Loucy (cell line): ENCODE data around the gene COL1A1.
A peak's percentile ranks its signal among the peaks of the same experiment; 100 is the strongest.

Experiments
- H2AFZ ChIP-seq: fragments of 200-600 bp; sonication (generic); 2 replicates; pipeline ENCODE4 v1.6.0; 2016; ENCODE audit warnings: antibody characterized with exemption, mild to moderate bottlenecking, low read length, moderate library complexity
- H3F3A ChIP-seq: fragments of 200-600 bp; 2 replicates; pipeline ENCODE4 v1.6.0; 2016; ENCODE audit warnings: antibody characterized with exemption, low read depth, mild to moderate bottlenecking
- H3K27me3 ChIP-seq: fragments of 200-600 bp; sonication (generic); 2 replicates; pipeline ENCODE4 v1.6.1; 2014; ENCODE audit warnings: low read length, mild to moderate bottlenecking; ENCODE audit not compliant: insufficient read depth, poor library complexity, severe bottlenecking
- H3K36me3 ChIP-seq: fragments of 200-600 bp; sonication (generic); 2 replicates; pipeline ENCODE4 v1.6.1; 2016; ENCODE audit warnings: low read length; ENCODE audit not compliant: insufficient read depth
- H3K4me1 ChIP-seq: fragments of 200-600 bp; sonication (generic); 2 replicates; pipeline ENCODE4 v1.5.1; 2014; ENCODE audit warnings: low read length, mild to moderate bottlenecking; ENCODE audit not compliant: insufficient read depth, poor library complexity, severe bottlenecking
- H3K4me2 ChIP-seq: fragments of 200-600 bp; sonication (generic); 2 replicates; pipeline ENCODE4 v1.6.0; 2014; ENCODE audit warnings: antibody characterized with exemption, low read length, low read depth, mild to moderate bottlenecking; ENCODE audit not compliant: poor library complexity, severe bottlenecking
- H3K4me3 ChIP-seq: fragments of 200-600 bp; sonication (generic); 2 replicates; pipeline ENCODE4 v1.5.1; 2014; ENCODE audit warnings: low read length, mild to moderate bottlenecking, mixed read lengths; ENCODE audit not compliant: poor library complexity, severe bottlenecking
- H3K79me2 ChIP-seq: fragments of 200-600 bp; sonication (generic); 2 replicates; pipeline ENCODE4 v1.6.1; 2014; ENCODE audit warnings: low read length; ENCODE audit not compliant: insufficient read depth
- H3K9ac ChIP-seq: fragments of 200-600 bp; sonication (generic); 2 replicates; pipeline ENCODE4 v1.6.0; 2014; ENCODE audit warnings: mild to moderate bottlenecking, low read depth, low read length, moderate library complexity; ENCODE audit not compliant: poor library complexity, severe bottlenecking
- H3K9me2 ChIP-seq: fragments of 200-600 bp; sonication (generic); replicated peaks from 2 replicates; pipeline ENCODE4 v1.6.1; 2016; ENCODE audit warnings: low read depth, low read length, mixed read lengths
- H3K9me3 ChIP-seq: fragments of 200-600 bp; sonication (generic); 2 replicates; pipeline ENCODE4 v1.6.1; 2014; ENCODE audit warnings: mild to moderate bottlenecking, antibody characterized with exemption, low read length, low read depth; ENCODE audit not compliant: insufficient read depth
- H4K20me1 ChIP-seq: fragments of 200-600 bp; sonication (generic); 2 replicates; pipeline ENCODE4 v1.6.0; 2014; ENCODE audit warnings: antibody characterized with exemption, low read length, mild to moderate bottlenecking; ENCODE audit not compliant: insufficient read depth, poor library complexity, severe bottlenecking
- CTCF ChIP-seq: fragments of 200-600 bp; sonication (generic); conservative IDR thresholded peaks from 2 replicates; pipeline ENCODE4 v1.5.1; 2014; ENCODE audit warnings: mild to moderate bottlenecking, antibody characterized with exemption, low read length
- EZH2phosphoT487 ChIP-seq: fragments of 200-600 bp; IDR thresholded peaks from 2 replicates; pipeline ENCODE4 v1.6.1; 2018; ENCODE audit warnings: antibody characterized with exemption, mild to moderate bottlenecking, moderate library complexity, borderline replicate concordance

COL1A1 gene

GRCh38 chr17:50148226-50149090, 53.0 kb downstream of the COL1A1 start:
- H3F3A ChIP-seq = no peaks in the 10 kb centered on the region
- H3K79me2 ChIP-seq = peaks cover 74% of the 10 kb centered on the region
- H4K20me1 ChIP-seq = peaks cover 62% of the 10 kb centered on the region
- H3K4me3 ChIP-seq = peak overlapping the region; percentile 82
- no peaks in the 10 kb centered on the region for H3K27me3 ChIP-seq
- H3K9ac ChIP-seq = peak overlapping the region; percentile 99
- TF ChIP-seq CTCF (no peak), EZH2phosphoT487 (no peak)
- H3K9me3 ChIP-seq = no peaks in the 10 kb centered on the region
- H3K4me1 ChIP-seq = peaks cover 36% of the 10 kb centered on the region
- H3K36me3 ChIP-seq = peaks cover 17% of the 10 kb centered on the region; the same call in 1 of the 2 replicates
- no peak overlapping the region for H2AFZ ChIP-seq
- H3K9me2 ChIP-seq = no peaks in the 10 kb centered on the region
- H3K4me2 ChIP-seq = peak overlapping the region; percentile 87

- no peaks in the 10 kb centered on the region for H3K9me2 ChIP-seq
- H3K4me1 ChIP-seq = peaks cover 34% of the 10 kb centered on the region
- peaks cover 62% of the 10 kb centered on the region for H4K20me1 ChIP-seq
- no peaks in the 10 kb centered on the region for H3F3A ChIP-seq
- peak overlapping the region; percentile 99 for H3K9ac ChIP-seq
- peak overlapping the region; percentile 87 for H3K4me2 ChIP-seq
- H3K79me2 ChIP-seq = peaks cover 80% of the 10 kb centered on the region
- H3K36me3 ChIP-seq = peaks cover 23% of the 10 kb centered on the region; the same call in 1 of the 2 replicates
- TF ChIP-seq CTCF (no peak), EZH2phosphoT487 (no peak)
- H3K9me3 ChIP-seq = no peaks in the 10 kb centered on the region
- H2AFZ ChIP-seq = no peak overlapping the region
- peak overlapping the region; percentile 82 for H3K4me3 ChIP-seq
- H3K27me3 ChIP-seq = no peaks in the 10 kb centered on the region
Measured at GRCh38 chr17:50147841-50148225, 53.6 kb downstream of the COL1A1 start.

GRCh38 chr17:50146927-50147665, 54.3 kb downstream of the COL1A1 start:
- H3K79me2 ChIP-seq = peaks cover 87% of the 10 kb centered on the region

More at GRCh38 chr17:50146927-50147665, 54.3 kb downstream of the COL1A1 start:
- Histone ChIP-seq H4K20me1 (peaks cover 67% of the 10 kb centered on the region), H3F3A (no peaks in the 10 kb centered on the region), H3K4me3 (peak overlapping the region; percentile 82), H3K9me2 (no peaks in the 10 kb centered on the region), H3K27me3 (no peaks in the 10 kb centered on the region), H3K9me3 (no peaks in the 10 kb centered on the region), H2AFZ (no peak overlapping the region), H3K9ac (peak overlapping the region; percentile 99), H3K36me3 (peaks cover 30% of the 10 kb centered on the region; the same call in 1 of the 2 replicates), H3K4me1 (peaks cover 36% of the 10 kb centered on the region), H3K4me2 (peak overlapping the region; percentile 87)
- TF ChIP-seq EZH2phosphoT487 = no peak
- TF ChIP-seq CTCF = no peak
